ENCODE data around the gene RAD51B.

DNA sequence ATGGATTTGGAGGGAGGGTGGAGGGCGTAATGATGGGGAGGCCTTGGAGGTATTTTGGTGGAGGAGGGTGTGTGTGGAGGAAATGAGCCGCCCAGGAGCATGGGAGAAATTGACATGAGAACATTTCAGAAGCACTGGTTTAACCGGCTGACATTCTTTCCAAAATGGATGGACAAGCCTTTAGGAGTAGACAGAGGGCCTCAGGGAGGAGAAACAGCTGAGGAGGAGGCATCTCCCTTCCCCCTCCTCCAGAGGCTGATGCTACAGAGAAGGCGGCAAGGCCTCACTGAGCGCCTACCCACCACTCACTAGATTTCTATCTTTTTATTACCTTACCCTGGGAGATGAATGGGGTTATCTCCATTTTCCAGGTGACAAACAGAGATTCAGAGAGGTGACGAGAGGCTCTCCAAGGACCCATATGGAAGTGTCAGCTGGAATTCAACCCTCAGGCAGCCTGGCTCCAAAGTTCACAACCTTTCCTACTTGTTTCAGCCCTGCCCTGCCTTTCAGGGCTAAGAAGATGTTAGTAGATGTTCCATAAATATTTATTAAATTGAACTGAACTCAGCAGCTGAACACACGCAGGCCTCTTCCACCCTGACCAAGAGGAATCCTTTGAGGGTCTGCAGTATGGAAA lies 683.7 kb downstream of the RAD51B start:
- no peak for TF ChIP-seq PRDM1 (tag by site-specific recombination; IDR thresholded peaks at IDR 0.05)
- TF ChIP-seq, protein P1, sequence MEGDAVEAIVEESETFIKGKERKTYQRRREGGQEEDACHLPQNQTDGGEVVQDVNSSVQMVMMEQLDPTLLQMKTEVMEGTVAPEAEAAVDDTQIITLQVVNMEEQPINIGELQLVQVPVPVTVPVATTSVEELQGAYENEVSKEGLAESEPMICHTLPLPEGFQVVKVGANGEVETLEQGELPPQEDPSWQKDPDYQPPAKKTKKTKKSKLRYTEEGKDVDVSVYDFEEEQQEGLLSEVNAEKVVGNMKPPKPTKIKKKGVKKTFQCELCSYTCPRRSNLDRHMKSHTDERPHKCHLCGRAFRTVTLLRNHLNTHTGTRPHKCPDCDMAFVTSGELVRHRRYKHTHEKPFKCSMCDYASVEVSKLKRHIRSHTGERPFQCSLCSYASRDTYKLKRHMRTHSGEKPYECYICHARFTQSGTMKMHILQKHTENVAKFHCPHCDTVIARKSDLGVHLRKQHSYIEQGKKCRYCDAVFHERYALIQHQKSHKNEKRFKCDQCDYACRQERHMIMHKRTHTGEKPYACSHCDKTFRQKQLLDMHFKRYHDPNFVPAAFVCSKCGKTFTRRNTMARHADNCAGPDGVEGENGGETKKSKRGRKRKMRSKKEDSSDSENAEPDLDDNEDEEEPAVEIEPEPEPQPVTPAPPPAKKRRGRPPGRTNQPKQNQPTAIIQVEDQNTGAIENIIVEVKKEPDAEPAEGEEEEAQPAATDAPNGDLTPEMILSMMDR (tag by site-specific recombination; IDR thresholded peaks at IDR 0.05), result no peak

Measured in HEK293 (cell line).